K562 (cell line): ENCODE data around the gene CMIP. TPM values are rescaled to one million over a fixed set of nuclear protein-coding genes. Genes with fewer than 3 reads are reported as not detected.
A peak's percentile ranks its signal among the peaks of the same experiment; 100 is the strongest.

Experiments
- CHAMP1 ChIP-seq: fragments of 450-650 bp; IDR thresholded peaks from 2 replicates; pipeline ENCODE4 v1.6.1; 2016; ENCODE audit warnings: mild to moderate bottlenecking
- FOXK2 ChIP-seq, 2 experiments: fragments of 450-650 bp; IDR thresholded peaks in 1 of 2; conservative IDR thresholded peaks in 1 of 2; 2 replicates each; pipeline ENCODE4 v1.6.1; 2016; ENCODE audit warnings: low read depth in 2 of 2, mild to moderate bottlenecking in 1 of 2
- GABPB1 ChIP-seq: sonication (generic); formaldehyde crosslinking; IDR thresholded peaks from 2 replicates; pipeline ENCODE4 v1.8.0; 2022; ENCODE audit warnings: mild to moderate bottlenecking, missing genetic modification reagents
- GTF2E2 ChIP-seq: fragments of 200-800 bp; sonication (Bioruptor generic); IDR thresholded peaks from 2 replicates; pipeline ENCODE4 v1.6.1; 2016; ENCODE audit warnings: missing genetic modification characterization, missing compliant biosample characterization
- L3MBTL2 ChIP-seq: fragments of 450-650 bp; IDR thresholded peaks from 2 replicates; pipeline ENCODE4 v1.6.1; 2016; ENCODE audit warnings: mild to moderate bottlenecking, moderate library complexity
- MAFF ChIP-seq: IDR thresholded peaks from 2 replicates; pipeline ENCODE4 v1.6.1; 2012; ENCODE audit warnings: low read length, improper control_type of control experiment
- MAX ChIP-seq: sonication (generic); formaldehyde crosslinking; IDR thresholded peaks from 2 replicates; pipeline ENCODE4 v1.9.0; 2022; ENCODE audit warnings: mild to moderate bottlenecking, missing genetic modification reagents
- MCM3 ChIP-seq: fragments of 450-650 bp; IDR thresholded peaks from 2 replicates; pipeline ENCODE4 v1.6.1; 2016
- MEF2A ChIP-seq: IDR thresholded peaks from 2 replicates; pipeline ENCODE4 v1.6.1; 2011; ENCODE audit warnings: low read depth, mild to moderate bottlenecking, low read length, moderate library complexity; ENCODE audit not compliant: control insufficient read depth
- NCOA1 ChIP-seq: fragments of 450-650 bp; IDR thresholded peaks from 2 replicates; pipeline ENCODE4 v1.6.1; 2016; ENCODE audit warnings: low read depth
- NCOA2 ChIP-seq, 2 experiments: fragments of 450-650 bp; IDR thresholded peaks; 2 replicates each; pipeline ENCODE4 v1.6.1; 2018; ENCODE audit warnings: mild to moderate bottlenecking in 2 of 2, moderate library complexity in 1 of 2; ENCODE audit not compliant: partially characterized antibody in 2 of 2
- NFE2L1 ChIP-seq: fragments of 450-650 bp; IDR thresholded peaks from 2 replicates; pipeline ENCODE4 v1.6.1; 2016; ENCODE audit warnings: missing genetic modification characterization, low read depth, mild to moderate bottlenecking, missing compliant biosample characterization, moderate library complexity, borderline replicate concordance
- POLR2AphosphoS5 ChIP-seq: IDR thresholded peaks from 2 replicates; pipeline ENCODE4 v1.6.1; 2011; ENCODE audit warnings: mild to moderate bottlenecking, low read depth, low read length, moderate library complexity; ENCODE audit not compliant: control insufficient read depth, insufficient read depth
- SMARCA4 ChIP-seq: fragments of 450-650 bp; IDR thresholded peaks from 2 replicates; pipeline ENCODE4 v1.6.1; 2016
- SRF ChIP-seq, 2 experiments: fragments of 250-450, 450-650 bp in 1 of 2; sonication (Bioruptor Pico) in 1 of 2; sonication (generic) in 1 of 2; formaldehyde crosslinking; IDR thresholded peaks; 2 replicates each; pipeline versions ENCODE4 v1.5.0 to v1.5.1; 2020 to 2022; ENCODE audit warnings: mild to moderate bottlenecking in 1 of 2, missing genetic modification reagents in 1 of 2
- TFAM ChIP-seq: fragments of 250-450 bp; sonication (Bioruptor Pico); conservative IDR thresholded peaks from 2 replicates; pipeline ENCODE4 v1.5.0; 2021; ENCODE audit warnings: mild to moderate bottlenecking, moderate library complexity
- XRCC5 ChIP-seq: fragments of 200-400 bp; formaldehyde crosslinking; IDR thresholded peaks from 2 replicates; pipeline ENCODE4 v1.6.1; 2017; ENCODE audit warnings: low read depth, mild to moderate bottlenecking, low read length
- ZNF24 ChIP-seq: fragments of 450-650 bp; IDR thresholded peaks from 2 replicates; pipeline ENCODE4 v1.6.1; 2016
- ZNF316 ChIP-seq: fragments of 450-650 bp; IDR thresholded peaks from 2 replicates; pipeline ENCODE4 v1.6.1; 2016
- ZNF830 ChIP-seq: fragments of 250-450 bp; sonication (Bioruptor Pico); IDR thresholded peaks from 2 replicates; pipeline ENCODE4 v1.5.0; 2021; ENCODE audit warnings: mild to moderate bottlenecking
- polyA plus RNA-seq, 8 experiments: library from polyadenylated mRNA; depleted of rRNA in 4 of 8; stranded (reverse) in 5 of 8; unstranded in 3 of 8; fragments of >200 nt; fragmentation: Nextera tagmentation in 2 of 8; fragmentation: Illumina TruSeq in 1 of 8; extraction: Ambion mirVana in 2 of 8; extraction: Trizol in 1 of 8; gene quantifications; 2 replicates each; pipeline versions ENCODE4 v1.2.1 to v1.2.3, GENCODE V29; 2011 to 2014; ENCODE audit warnings: inconsistent platforms in 1 of 8, missing spikeins in 1 of 8
- total RNA-seq, 7 experiments: library from RNA; depleted of rRNA in 6 of 7; stranded (reverse); fragments of >200 nt in 6 of 7; fragmentation: Illumina TruSeq in 2 of 7; extraction: Trizol in 2 of 7; gene quantifications; 2 replicates each; pipeline versions ENCODE4 v1.2.1 to v1.2.3, GENCODE V29; 2011 to 2021; ENCODE audit warnings: low replicate concordance in 1 of 7
- TF ChIP-seq, protein P1 (sequence below): fragments of 250-450 bp; sonication (Bioruptor Pico); IDR thresholded peaks from 2 replicates; pipeline ENCODE4 v1.5.0; 2020; ENCODE audit warnings: mild to moderate bottlenecking, borderline replicate concordance
- TF ChIP-seq, protein P2 (sequence below): fragments of 250-450 bp; sonication (Bioruptor Pico); IDR thresholded peaks from 2 replicates; pipeline ENCODE4 v1.5.1; 2021; ENCODE audit warnings: mild to moderate bottlenecking

CMIP gene
- total and polyA plus RNA-seq, 9 of the 15 experiments (the other 6 are each of a cell fraction or from before 2014, with no cell fraction given) = 0.94 to 82.5 (median 10.3) TPM

- TF ChIP-seq TFAM (CRISPR knock-in tag) (no peak), MAX (CRISPR knock-in tag) (peak; percentile 75), FOXK2 (conservative IDR thresholded peaks at IDR 0.05 in 1 of 2, IDR thresholded peaks at IDR 0.05 in 1 of 2; ENCODE audit: low read depth in 2 of 2) (0 out of 4 replicates have a peak, but pooled peaks of 1 of the 2 experiments have one; percentile 20), GTF2E2 (0 out of 2 replicates have a peak, but pooled peaks have one; percentile 47), GABPB1 (CRISPR knock-in tag) (peak; percentile 53; the same call in 1 of the 2 replicates), CHAMP1 (no peak), L3MBTL2 (peak; percentile 61; the same call in 1 of the 2 replicates), NCOA1 (no peak), NFE2L1 (tag) (no peak), SRF (CRISPR knock-in tag; IDR thresholded peaks at IDR 0.05) (peak; percentile 69 to 86; a peak in 2 of 4 replicates), ZNF830 (CRISPR knock-in tag) (no peak), MCM3 (no peak), NCOA2 (IDR thresholded peaks at IDR 0.05; ENCODE audit: partially characterized antibody in 2 of 2) (no peak), XRCC5 (peak; percentile 48; the same call in 1 of the 2 replicates), MAFF (peak; percentile 40; the same call in 1 of the 2 replicates), SMARCA4 (peak; percentile 81), ZNF316 (peak; percentile 38; the same call in 1 of the 2 replicates), ZNF24 (peak; percentile 25; the same call in 1 of the 2 replicates), POLR2AphosphoS5 (0 out of 2 replicates have a peak, but pooled peaks have one; percentile 28), MEF2A (no peak)
- TF ChIP-seq, protein P1, sequence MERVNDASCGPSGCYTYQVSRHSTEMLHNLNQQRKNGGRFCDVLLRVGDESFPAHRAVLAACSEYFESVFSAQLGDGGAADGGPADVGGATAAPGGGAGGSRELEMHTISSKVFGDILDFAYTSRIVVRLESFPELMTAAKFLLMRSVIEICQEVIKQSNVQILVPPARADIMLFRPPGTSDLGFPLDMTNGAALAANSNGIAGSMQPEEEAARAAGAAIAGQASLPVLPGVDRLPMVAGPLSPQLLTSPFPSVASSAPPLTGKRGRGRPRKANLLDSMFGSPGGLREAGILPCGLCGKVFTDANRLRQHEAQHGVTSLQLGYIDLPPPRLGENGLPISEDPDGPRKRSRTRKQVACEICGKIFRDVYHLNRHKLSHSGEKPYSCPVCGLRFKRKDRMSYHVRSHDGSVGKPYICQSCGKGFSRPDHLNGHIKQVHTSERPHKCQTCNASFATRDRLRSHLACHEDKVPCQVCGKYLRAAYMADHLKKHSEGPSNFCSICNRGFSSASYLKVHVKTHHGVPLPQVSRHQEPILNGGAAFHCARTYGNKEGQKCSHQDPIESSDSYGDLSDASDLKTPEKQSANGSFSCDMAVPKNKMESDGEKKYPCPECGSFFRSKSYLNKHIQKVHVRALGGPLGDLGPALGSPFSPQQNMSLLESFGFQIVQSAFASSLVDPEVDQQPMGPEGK (CRISPR knock-in tag) = no peak
- TF ChIP-seq, protein P2, sequence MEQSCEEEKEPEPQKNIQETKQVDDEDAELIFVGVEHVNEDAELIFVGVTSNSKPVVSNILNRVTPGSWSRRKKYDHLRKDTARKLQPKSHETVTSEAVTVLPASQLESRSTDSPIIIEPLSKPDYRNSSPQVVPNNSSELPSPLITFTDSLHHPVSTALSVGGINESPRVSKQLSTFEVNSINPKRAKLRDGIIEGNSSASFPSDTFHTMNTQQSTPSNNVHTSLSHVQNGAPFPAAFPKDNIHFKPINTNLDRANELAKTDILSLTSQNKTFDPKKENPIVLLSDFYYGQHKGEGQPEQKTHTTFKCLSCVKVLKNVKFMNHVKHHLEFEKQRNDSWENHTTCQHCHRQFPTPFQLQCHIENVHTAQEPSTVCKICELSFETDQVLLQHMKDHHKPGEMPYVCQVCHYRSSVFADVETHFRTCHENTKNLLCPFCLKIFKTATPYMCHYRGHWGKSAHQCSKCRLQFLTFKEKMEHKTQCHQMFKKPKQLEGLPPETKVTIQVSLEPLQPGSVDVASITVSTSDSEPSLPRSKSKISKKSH (CRISPR knock-in tag) = no peak
Observed at GRCh38 chr16:81632392-81633146, 188.0 kb downstream of the CMIP start (continued).
